NCI-H146 treated with DMSO at 0.1 percent for 48 hours (cell line): Measurements from ENCODE around the gene HHAT.
"Not testable (repeated sequence)": the region's sequence is repeated elsewhere in the genome, so short reads cannot be mapped to it uniquely, and the experiment has no call there.

Experiments used
- DNase-seq: peaks from one replicate; lab custom pipeline; 2025; ENCODE audit not compliant: unreplicated experiment; lab: John Stamatoyannopoulos, UW

The HHAT gene

GRCh38 chr1:210631399-210631798, 302.7 kb downstream of the HHAT start:
- no peak for DNase-seq

GRCh38 chr1:210633140-210633539, 304.4 kb downstream of the HHAT start:
- DNase-seq: no peak

GRCh38 chr1:210633636-210634035, 304.9 kb downstream of the HHAT start:
- no peak for DNase-seq

GRCh38 chr1:210635108-210635507, 306.4 kb downstream of the HHAT start:
- no peak for DNase-seq

- DNase-seq: no peak
Observed at GRCh38 chr1:210641582-210641981, 312.9 kb downstream of the HHAT start.

- DNase-seq: no peak
Observed at GRCh38 chr1:210645582-210646257, 317.0 kb downstream of the HHAT start.

DNA sequence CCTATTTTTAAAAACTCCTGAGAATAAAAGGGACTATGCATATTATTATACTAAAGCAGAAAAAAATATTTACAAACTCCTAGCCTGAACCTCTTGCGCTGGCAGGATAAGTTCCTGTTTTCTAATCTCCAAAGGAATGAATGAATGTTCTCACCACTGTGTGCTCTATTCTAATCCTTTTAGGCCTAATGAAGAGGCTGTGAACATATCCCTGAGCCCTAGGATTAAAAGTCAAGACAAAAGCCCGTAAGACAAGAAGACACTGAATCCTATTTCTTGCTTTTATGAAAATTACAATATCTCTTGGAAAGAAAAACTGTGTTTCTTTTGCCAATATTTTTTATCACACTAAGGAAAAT, 317.5 kb downstream of the HHAT start:
- no peak for DNase-seq

DNA sequence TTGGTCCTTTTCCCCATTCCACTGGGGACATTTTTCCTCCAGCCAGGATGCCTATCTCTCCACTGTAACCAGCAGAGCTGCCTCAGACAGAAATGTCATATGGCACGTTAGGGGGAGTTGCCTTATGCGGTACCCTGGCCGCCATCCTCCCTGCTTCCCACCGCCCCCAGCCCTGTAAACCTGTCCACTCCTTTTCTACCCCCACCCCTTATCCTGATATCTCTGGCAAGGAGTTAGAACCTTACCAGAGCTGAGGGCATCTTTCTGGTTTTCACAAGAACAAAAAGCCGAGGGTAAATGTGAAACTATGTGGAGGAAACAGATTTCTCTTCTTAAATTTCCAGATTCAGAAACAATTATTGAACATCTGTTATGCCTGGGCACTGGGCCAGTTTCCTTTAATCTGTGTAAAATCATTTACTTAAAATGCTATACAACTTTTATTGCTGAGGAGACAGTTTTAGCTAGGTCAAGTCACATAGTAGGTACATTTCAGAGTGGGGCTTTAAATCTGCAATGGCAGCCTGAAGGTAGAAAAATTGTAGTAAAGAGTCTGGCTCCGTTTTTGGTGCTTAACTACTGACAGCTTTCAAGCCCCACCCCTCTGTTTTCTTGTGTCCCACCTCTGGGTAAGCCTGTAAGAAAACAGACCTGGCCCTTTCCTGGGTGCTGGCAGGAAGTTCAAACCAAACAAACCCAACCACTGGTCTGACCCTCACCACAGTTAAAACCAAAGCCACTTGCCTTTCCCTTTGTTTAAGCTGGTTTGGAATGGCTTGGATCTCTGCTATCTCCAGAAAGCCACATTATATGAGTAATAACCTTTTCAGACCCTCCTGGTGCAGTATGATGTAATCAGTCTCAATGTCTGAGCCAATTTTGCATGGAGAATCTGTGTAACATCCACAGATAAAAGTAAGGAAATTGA, 319.0 kb downstream of the HHAT start:
- DNase-seq: no peak

- no peak for DNase-seq
Observed at GRCh38 chr1:210648588-210649269, 320.0 kb downstream of the HHAT start.

- no peak for DNase-seq
Observed at GRCh38 chr1:210650403-210650802, 321.7 kb downstream of the HHAT start.

DNA sequence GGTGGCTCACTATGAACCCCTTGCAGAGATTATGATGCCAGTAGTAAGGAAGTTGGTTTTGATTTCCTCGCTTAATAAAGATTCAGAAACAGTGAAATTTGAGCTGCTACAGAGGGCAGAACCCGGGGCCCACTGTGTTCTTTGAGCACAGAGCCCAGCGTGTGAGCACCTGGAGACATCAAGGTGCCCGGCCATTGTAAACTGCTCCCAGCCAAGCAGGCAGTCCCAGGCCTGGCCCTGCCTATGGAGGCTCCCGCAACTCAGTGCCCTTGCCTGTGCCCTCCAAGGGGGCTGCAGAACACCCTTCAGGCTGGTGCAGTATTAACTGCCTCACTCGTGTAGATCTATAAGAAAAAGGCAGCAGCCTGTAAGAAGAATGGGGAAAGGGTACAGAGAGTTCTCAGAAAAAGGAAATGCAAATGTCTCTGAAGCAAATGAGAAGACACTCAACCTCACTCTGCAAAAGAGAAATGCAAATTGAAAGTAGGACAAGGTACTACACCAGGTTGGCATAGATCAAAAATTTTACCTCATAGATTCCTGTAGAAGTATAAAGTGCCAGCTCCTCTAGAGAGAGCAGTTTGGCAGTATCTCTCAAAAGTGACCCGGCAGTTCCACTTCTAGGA, 323.7 kb downstream of the HHAT start:
- DNase-seq: no peak

DNA sequence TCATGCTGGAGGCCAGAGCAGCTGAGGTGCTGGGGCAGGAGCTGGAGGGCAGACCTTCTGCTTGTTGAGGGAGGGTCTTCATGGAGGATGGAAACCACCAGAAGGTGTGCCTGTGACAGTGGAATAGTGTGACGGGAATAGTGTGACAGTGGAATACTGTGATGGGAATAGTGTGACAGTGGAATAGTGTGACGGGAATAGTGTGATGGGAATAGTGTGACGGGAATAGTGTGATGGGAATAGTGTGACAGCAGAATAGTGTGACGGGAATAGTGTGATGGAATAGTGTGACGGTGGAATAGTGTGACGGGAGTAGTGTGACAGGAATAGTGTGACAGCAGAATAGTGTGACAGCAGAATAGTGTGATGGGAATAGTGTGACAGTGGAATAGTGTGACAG, 325.1 kb downstream of the HHAT start:
- no peak for DNase-seq

DNA sequence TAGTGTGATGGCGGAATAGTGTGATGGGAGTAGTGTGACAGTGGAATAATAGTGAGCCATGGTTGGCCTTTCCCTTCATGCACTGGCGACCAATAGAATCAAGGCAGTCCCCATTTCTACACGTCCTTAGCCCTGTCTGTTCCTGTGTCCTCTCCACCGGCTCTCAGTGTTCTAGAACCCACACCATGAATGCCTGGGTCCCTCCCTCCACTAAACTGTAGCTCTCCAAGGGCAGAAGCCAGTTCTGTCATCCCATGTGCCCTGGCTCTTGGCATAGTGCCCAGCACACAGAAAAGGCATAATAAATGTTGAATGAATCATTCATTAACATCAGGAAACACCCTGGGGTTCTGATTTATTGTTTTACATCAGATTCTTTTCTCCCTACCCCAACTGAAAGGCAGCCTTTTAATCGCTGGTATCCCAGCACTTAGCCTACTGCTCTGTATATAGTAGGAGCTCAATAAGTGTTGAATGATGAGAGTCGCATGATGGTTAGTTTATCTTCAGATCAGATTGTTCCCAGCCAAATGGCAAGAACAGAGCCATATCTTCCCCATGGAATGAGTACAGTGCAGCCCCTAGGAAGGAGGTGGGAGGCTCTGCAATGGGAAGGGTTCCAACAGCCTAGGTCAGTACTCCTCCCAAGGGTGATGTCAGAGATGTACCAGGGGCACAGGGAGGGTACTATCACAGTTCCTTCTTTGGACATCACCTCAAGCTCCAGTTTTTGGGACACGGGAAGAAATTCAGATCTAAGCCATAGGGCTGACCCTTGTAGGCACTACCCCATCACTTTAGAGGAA, 325.7 kb downstream of the HHAT start:
- no peak for DNase-seq

DNA sequence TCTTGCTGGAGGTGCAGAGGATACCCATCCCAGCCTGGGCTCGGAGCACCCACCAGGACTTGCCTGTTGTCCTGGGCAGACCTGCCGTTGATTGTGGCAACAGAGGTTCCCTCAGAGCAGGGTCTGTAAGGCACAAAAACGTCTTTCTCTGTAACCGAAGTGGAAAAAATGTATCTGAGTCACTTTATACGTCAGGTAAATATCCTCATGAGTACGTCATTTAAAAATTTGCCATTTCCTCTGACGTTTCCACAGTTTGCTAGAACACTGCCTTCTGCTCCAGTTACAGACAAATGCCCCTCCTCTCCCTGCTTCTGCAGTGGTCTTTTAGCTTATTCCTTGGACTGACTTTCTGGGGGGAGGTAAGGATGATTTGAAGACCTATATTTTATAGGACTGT, 326.8 kb downstream of the HHAT start:
- no peak for DNase-seq

DNA sequence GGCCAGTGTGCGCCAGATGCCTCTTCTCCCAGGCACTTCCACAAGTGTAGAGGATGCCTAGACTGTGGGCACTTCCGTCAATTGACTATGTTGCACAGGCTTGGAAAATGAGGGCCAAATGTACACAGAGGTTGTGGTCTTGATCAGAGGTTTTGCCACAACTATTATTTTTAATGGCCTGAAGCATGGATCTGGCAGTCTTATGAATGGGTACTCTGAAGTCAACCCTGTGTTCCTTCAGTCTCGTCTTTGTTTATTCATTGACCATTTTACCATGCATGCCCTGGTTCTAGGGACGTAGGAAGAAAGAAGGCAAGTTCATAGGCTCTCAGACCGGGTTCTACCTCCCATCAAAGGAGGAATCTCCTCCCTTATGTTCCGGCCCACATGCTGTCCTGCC, 329.1 kb downstream of the HHAT start:
- no peak for DNase-seq

DNA sequence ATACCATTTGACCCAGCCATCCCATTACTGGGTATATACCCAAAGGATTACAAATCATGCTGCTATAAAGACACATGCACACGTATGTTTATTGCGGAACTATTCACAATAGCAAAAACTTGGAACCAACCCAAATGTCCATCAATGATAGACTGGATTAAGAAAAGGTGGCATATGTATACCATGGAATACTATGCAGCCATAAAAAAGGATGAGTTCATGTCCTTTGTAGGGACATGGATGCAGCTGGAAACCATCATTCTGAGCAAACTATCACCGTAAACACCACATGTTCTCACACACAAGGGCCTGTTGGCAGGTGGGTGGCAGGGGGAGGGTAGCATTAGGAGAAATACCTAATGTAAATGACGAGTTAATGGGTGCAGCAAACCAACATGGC, 332.8 kb downstream of the HHAT start:
- DNase-seq: not testable (repeated sequence)

- DNase-seq: no peak
Observed at GRCh38 chr1:210662291-210663050, 333.8 kb downstream of the HHAT start.

DNA sequence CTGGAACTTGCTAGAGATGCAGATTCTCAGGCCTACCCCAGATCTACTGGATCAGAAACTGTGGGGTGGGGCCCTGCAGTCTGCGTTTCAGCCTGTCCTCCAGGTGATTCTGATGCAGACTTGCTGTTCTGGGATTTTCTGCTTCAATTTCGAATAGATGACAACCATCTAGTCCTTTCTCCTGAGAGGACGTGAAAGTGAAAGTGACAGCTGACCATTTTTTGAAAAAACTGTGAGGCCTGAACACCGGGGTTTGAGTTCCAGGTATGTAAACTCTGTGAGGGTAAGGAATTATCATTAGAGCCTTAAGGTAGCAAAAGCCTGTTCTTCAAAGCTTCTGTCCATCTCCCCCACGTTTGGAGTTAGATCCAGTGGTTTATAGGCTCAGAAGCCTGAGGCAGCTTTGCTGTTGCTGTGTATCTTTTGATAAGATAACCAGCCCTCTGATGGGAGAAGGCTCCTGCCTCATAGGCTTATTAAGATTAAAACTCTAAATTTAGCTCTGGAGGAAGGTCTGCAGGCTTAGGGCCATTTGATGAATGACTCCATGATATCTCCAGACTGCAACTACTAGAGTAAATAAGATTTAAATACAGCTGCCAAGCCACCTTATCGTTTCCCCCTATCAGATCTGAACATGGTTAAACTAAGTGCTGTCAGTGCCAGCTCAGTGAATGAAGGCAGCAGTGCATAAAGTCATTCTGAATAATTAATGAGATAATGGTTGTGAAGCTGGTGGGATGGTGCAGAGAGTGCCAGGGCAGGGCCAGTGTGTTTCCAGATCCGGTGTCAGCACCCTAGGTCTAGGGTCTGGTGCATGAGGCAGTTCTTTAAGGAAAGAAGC, 335.2 kb downstream of the HHAT start:
- DNase-seq: no peak

GRCh38 chr1:210669951-210670350, 341.2 kb downstream of the HHAT start:
- DNase-seq: no peak
